Heart left ventricle (tissue), 13 donors: ENCODE measurements around the gene UBL7.

ENCODE experiments used
- POLR2A ChIP-seq, 2 donors: fragments of 450-650 bp; IDR thresholded peaks; one replicate each; pipeline ENCODE4 v1.6.1; 2017; ENCODE audit warnings: antibody characterized with exemption in 2 of 2, mild to moderate bottlenecking in 2 of 2, moderate library complexity in 2 of 2
- TF ChIP-seq, protein P1 (sequence below), 12 donors: fragments of 200-600 bp; sonication (generic) in 4 of 12; IDR thresholded peaks; one replicate each; pipeline versions ENCODE4 v1.5.0 to v1.8.0; 2018 to 2022; ENCODE audit warnings: antibody characterized with exemption in 12 of 12, mild to moderate bottlenecking in 5 of 12
- donor health status: ischemic (EF 13 %, LVEDD 7.1; RV severe dilation, severe dysfunction).
- donor health status: DM: no; HTN: yes; CAD: no.
- donor health status: DM: no; HTN: no; CAD: no.
- donor health status: ischemic (EF 25% LVEDD 6.9; RV normal size, moderate dysfunction).
- donor health status: ischemic (EF 25% LVEDD 5.7; RV mildly dilated, moderate dysfunction).
- donor health status: ischemic (EF 35%, LVEDD 5.7; RV mildly dilated, moderate dysfunction).
- donor health status: nonischemic (EF 11% LVEDD 7.7; RV severe dilation, severe dysfunction).
- donor health status: DM: yes; HTN: yes; CAD: no.
- donor health status: PGD.
- donor health status: ischemic (EF 29% LVEDD 5.4; RV normal size, mild dysfunction).
- donor health status: nonischemic (EF 23%, LVEDD 6.1; RV moderate dilation, normal function).

DNA sequence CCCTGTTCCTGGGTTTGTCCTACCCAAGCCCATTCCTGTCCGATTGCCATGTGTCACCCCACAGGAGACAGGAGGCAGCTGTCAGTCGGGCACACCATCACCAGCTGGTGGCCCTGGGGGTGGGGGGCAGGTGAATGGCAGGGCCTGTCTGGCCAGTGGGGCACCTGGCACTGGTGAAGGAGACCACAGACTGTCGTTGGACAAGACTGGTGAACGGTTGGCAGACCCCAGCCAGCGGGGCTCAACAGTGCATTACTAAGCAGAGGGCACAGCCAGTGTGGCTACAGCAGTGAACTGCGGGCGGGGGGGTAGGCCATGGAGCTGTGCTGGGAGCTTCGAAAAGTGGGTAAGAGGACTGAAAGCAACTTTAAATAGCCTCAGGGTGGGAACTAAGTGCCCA is 29.3 kb downstream of the UBL7 start:
- TF ChIP-seq, protein P1, sequence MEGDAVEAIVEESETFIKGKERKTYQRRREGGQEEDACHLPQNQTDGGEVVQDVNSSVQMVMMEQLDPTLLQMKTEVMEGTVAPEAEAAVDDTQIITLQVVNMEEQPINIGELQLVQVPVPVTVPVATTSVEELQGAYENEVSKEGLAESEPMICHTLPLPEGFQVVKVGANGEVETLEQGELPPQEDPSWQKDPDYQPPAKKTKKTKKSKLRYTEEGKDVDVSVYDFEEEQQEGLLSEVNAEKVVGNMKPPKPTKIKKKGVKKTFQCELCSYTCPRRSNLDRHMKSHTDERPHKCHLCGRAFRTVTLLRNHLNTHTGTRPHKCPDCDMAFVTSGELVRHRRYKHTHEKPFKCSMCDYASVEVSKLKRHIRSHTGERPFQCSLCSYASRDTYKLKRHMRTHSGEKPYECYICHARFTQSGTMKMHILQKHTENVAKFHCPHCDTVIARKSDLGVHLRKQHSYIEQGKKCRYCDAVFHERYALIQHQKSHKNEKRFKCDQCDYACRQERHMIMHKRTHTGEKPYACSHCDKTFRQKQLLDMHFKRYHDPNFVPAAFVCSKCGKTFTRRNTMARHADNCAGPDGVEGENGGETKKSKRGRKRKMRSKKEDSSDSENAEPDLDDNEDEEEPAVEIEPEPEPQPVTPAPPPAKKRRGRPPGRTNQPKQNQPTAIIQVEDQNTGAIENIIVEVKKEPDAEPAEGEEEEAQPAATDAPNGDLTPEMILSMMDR (IDR thresholded peaks at IDR 0.05), result no peak
- TF ChIP-seq POLR2A (IDR thresholded peaks at IDR 0.05), result no peak
